Glutamatergic neuron (in vitro differentiated cells): ENCODE measurements around the gene B3GAT3. TPM values are rescaled to one million over a fixed set of nuclear protein-coding genes. Genes with fewer than 3 reads are reported as not detected.

Experiments
- DNase-seq: peaks from one replicate; pipeline ENCODE4 v3.0.0; 2022
- H3K27ac Mint-ChIP-seq: one replicate; pipeline ENCODE4 v1.8.0; 2020; ENCODE audit warnings: mild to moderate bottlenecking, mixed read lengths, inconsistent platforms; ENCODE audit not compliant: unreplicated experiment
- H3K27me3 Mint-ChIP-seq: one replicate; pipeline ENCODE4 v1.8.0; 2020; ENCODE audit warnings: mild to moderate bottlenecking, moderate library complexity, mixed read lengths, inconsistent platforms; ENCODE audit not compliant: unreplicated experiment
- H3K36me3 Mint-ChIP-seq: one replicate; pipeline ENCODE4 v1.8.0; 2020; ENCODE audit warnings: mild to moderate bottlenecking, mixed read lengths, inconsistent platforms; ENCODE audit not compliant: unreplicated experiment
- H3K4me1 Mint-ChIP-seq: one replicate; pipeline ENCODE4 v1.8.0; 2020; ENCODE audit warnings: mild to moderate bottlenecking, low read depth, mixed read lengths, inconsistent platforms; ENCODE audit not compliant: unreplicated experiment
- H3K4me3 Mint-ChIP-seq: one replicate; pipeline ENCODE4 v1.8.0; 2020; ENCODE audit warnings: mild to moderate bottlenecking, mixed read lengths, inconsistent platforms; ENCODE audit not compliant: unreplicated experiment
- H3K9me3 Mint-ChIP-seq: one replicate; pipeline ENCODE4 v1.8.0; 2020; ENCODE audit warnings: mild to moderate bottlenecking, moderate library complexity, mixed read lengths, inconsistent platforms; ENCODE audit not compliant: unreplicated experiment
- CTCF ChIP-seq: fragments of 200-600 bp; sonication (generic); IDR thresholded peaks from one replicate; pipeline ENCODE4 v1.5.0; 2021; ENCODE audit not compliant: partially characterized antibody, unreplicated experiment
- total RNA-seq: library from RNA; stranded (reverse); fragmentation: NEBNext Ultra II Directional; extraction: Animal tissue kit (Norgen Biotek cat#: 25700); gene quantifications from one replicate; pipeline ENCODE4 v1.2.1, GENCODE V29; 2021; ENCODE audit not compliant: unreplicated experiment

Gene B3GAT3
- total RNA-seq, 1 donor from 2014 or later: 71.6 TPM

GRCh38 chr11:62666259-62666926 is 44.6 kb upstream of the B3GAT3 start:
- peaks cover 13% of the 10 kb centered on the region for H3K4me1 Mint-ChIP-seq
- TF ChIP-seq CTCF: no peak
- DNase-seq: no peak
- peaks cover 7% of the 10 kb centered on the region for H3K27me3 Mint-ChIP-seq
- no peaks in the 10 kb centered on the region for H3K36me3 Mint-ChIP-seq
- peaks cover 13% of the 10 kb centered on the region for H3K9me3 Mint-ChIP-seq
- H3K27ac Mint-ChIP-seq: peak overlapping the region; percentile 59
- H3K4me3 Mint-ChIP-seq: peak overlapping the region; percentile 96

GRCh38 chr11:62665599-62666258 is 43.9 kb upstream of the B3GAT3 start:
- DNase-seq: peak; percentile 50
- peaks cover 13% of the 10 kb centered on the region for H3K9me3 Mint-ChIP-seq
- no peaks in the 10 kb centered on the region for H3K36me3 Mint-ChIP-seq
- H3K4me3 Mint-ChIP-seq: peak overlapping the region; percentile 96
- peaks cover 10% of the 10 kb centered on the region for H3K4me1 Mint-ChIP-seq
- H3K27ac Mint-ChIP-seq: peak overlapping the region; percentile 94
- peaks cover 4% of the 10 kb centered on the region for H3K27me3 Mint-ChIP-seq
- no peak for TF ChIP-seq CTCF

GRCh38 chr11:62665075-62665598 is 43.4 kb upstream of the B3GAT3 start, which contains the start of the genes C11orf98 and CSKMT:
TSS of gene C11orf98 (minus strand) at chr11:62665210. CDS start at chr11:62665169, 41 bp downstream.
TSS of gene CSKMT (plus strand) at chr11:62665312. CDS start at chr11:62665880, 568 bp downstream.
- H3K4me3 Mint-ChIP-seq: peak within 1 kb of the TSS; percentile 96
- H3K27me3 Mint-ChIP-seq: peaks cover 4% of the 10 kb centered on the region
- H3K9me3 Mint-ChIP-seq: peaks cover 13% of the 10 kb centered on the region
- peak; percentile 97 for DNase-seq
- no peaks in the 10 kb centered on the region for H3K36me3 Mint-ChIP-seq
- no peak for TF ChIP-seq CTCF
- H3K27ac Mint-ChIP-seq: peak within 1 kb of the TSS; percentile 94
- H3K4me1 Mint-ChIP-seq: peaks cover 10% of the 10 kb centered on the region

- H3K4me3 Mint-ChIP-seq: peak overlapping the region; percentile 96
- no peak for TF ChIP-seq CTCF
- peaks cover 13% of the 10 kb centered on the region for H3K9me3 Mint-ChIP-seq
- no peaks in the 10 kb centered on the region for H3K36me3 Mint-ChIP-seq
- peak; percentile 73 for DNase-seq
- peaks cover 7% of the 10 kb centered on the region for H3K4me1 Mint-ChIP-seq
- H3K27me3 Mint-ChIP-seq: peaks cover 4% of the 10 kb centered on the region
- H3K27ac Mint-ChIP-seq: peak overlapping the region; percentile 64
These were observed 42.8 kb upstream of the B3GAT3 start for GRCh38 chr11:62664405-62665074.
